Measurements from ENCODE around the gene FAM50A.

FAM50A gene

GRCh38 chrX:154440623-154441357 lies 3.2 kb upstream of the FAM50A start:
- no peak for DNase-seq

- no peak for DNase-seq
These were observed 2.4 kb upstream of the FAM50A start for GRCh38 chrX:154441564-154441963.

- DNase-seq, result no peak
These were observed 1.8 kb upstream of the FAM50A start for GRCh38 chrX:154441984-154442707.

- no peak for DNase-seq
These were observed 446 bp upstream of the FAM50A start for GRCh38 chrX:154443479-154443910.

- DNase-seq, result no peak
These were observed 860 bp downstream of the FAM50A start for GRCh38 chrX:154444755-154445246.

- DNase-seq, result no peak
These were observed 1.8 kb downstream of the FAM50A start for GRCh38 chrX:154445776-154446175.

- DNase-seq, result no peak
These were observed 2.5 kb downstream of the FAM50A start for GRCh38 chrX:154446430-154446829.

- no peak for DNase-seq
These were observed 4.5 kb downstream of the FAM50A start for GRCh38 chrX:154448484-154448883.

- DNase-seq, result no peak
These were observed 5.7 kb downstream of the FAM50A start for GRCh38 chrX:154449618-154450017.

- DNase-seq, result no peak
These were observed 6.4 kb downstream of the FAM50A start for GRCh38 chrX:154450312-154450711.

- no peak for DNase-seq
These were observed 8.9 kb downstream of the FAM50A start for GRCh38 chrX:154452823-154453222.

- DNase-seq, result no peak
These were observed 13.7 kb downstream of the FAM50A start for GRCh38 chrX:154457491-154458115.

- DNase-seq, result no peak
These were observed 14.4 kb downstream of the FAM50A start, which contains the start of gene PLXNA3 for GRCh38 chrX:154458116-154458953. TSS of gene PLXNA3 (plus strand) at chrX:154458281. CDS start at chrX:154460184, 1,903 bp downstream.

- DNase-seq, result no peak
These were observed 15.2 kb downstream of the FAM50A start for GRCh38 chrX:154458954-154459778.

GRCh38 chrX:154459832-154460231 lies 15.9 kb downstream of the FAM50A start:
- DNase-seq, result no peak

- no peak for DNase-seq
These were observed 16.4 kb downstream of the FAM50A start for GRCh38 chrX:154460326-154460725.

- DNase-seq, result no peak
These were observed 18.5 kb downstream of the FAM50A start for GRCh38 chrX:154462396-154462795.

- DNase-seq, result no peak
These were observed 19.8 kb downstream of the FAM50A start for GRCh38 chrX:154463611-154464220.

GRCh38 chrX:154464806-154465365 lies 20.9 kb downstream of the FAM50A start:
- DNase-seq, result no peak

- DNase-seq, result no peak
These were observed 21.7 kb downstream of the FAM50A start for GRCh38 chrX:154465601-154466000.

- no peak for DNase-seq
These were observed 22.1 kb downstream of the FAM50A start for GRCh38 chrX:154466036-154466435.
